K562 (cell line): ENCODE results near the gene VEGFB. TPM values are rescaled to one million over a fixed set of nuclear protein-coding genes. Genes with fewer than 3 reads are reported as not detected.

ENCODE experiments used
- BCLAF1 ChIP-seq, 2 experiments: fragments of 450-650 bp in 1 of 2; IDR thresholded peaks; 2 replicates each; pipeline ENCODE4 v1.6.1; 2011 to 2017; ENCODE audit warnings: low read depth in 2 of 2, antibody characterized with exemption in 1 of 2, borderline replicate concordance in 1 of 2, low read length in 1 of 2, mild to moderate bottlenecking in 1 of 2, mixed read lengths in 1 of 2; ENCODE audit not compliant: control insufficient read depth in 1 of 2
- CREBBP ChIP-seq: IDR thresholded peaks from one replicate; pipeline ENCODE4 v1.6.1; 2012; ENCODE audit warnings: low read depth, mild to moderate bottlenecking, control low read depth, inconsistent platforms, low read length
- DLX4 ChIP-seq: fragments of 250-450 bp; sonication (Bioruptor Pico); IDR thresholded peaks from 2 replicates; pipeline ENCODE4 v1.6.1; 2021; ENCODE audit warnings: mild to moderate bottlenecking
- GTF2A2 ChIP-seq: IDR thresholded peaks from 2 replicates; pipeline ENCODE4 v1.6.1; 2016; ENCODE audit warnings: mild to moderate bottlenecking, missing genetic modification characterization, missing compliant biosample characterization
- JUNB ChIP-seq: fragments of 450-650 bp; formaldehyde crosslinking; conservative IDR thresholded peaks from 2 replicates; pipeline ENCODE4 v1.4.0; 2020; ENCODE audit warnings: mild to moderate bottlenecking
- KDM4B ChIP-seq, 2 experiments: fragments of 450-650 bp in 1 of 2; sonication (generic) in 1 of 2; IDR thresholded peaks; 2 replicates each; pipeline ENCODE4 v1.6.1; 2016 to 2017; ENCODE audit warnings: borderline replicate concordance in 2 of 2, antibody characterized with exemption in 1 of 2, low read depth in 1 of 2, mild to moderate bottlenecking in 1 of 2
- PCBP1 ChIP-seq: fragments of 200-400 bp; formaldehyde crosslinking; IDR thresholded peaks from 2 replicates; pipeline ENCODE4 v1.6.1; 2018; ENCODE audit warnings: mild to moderate bottlenecking, low read depth, low read length; ENCODE audit not compliant: poor library complexity, severe bottlenecking
- RBFOX2 ChIP-seq: fragments of 200-400 bp; formaldehyde crosslinking; IDR thresholded peaks from 2 replicates; pipeline ENCODE4 v1.6.1; 2017; ENCODE audit warnings: low read depth, mild to moderate bottlenecking, low read length, moderate library complexity
- RNF2 ChIP-seq: sonication (generic); IDR thresholded peaks from 2 replicates; pipeline ENCODE4 v1.6.1; 2016
- SMARCE1 ChIP-seq: fragments of 450-650 bp; IDR thresholded peaks from 2 replicates; pipeline ENCODE4 v1.7.1; 2016; ENCODE audit warnings: mild to moderate bottlenecking
- TCF7 ChIP-seq: sonication (generic); IDR thresholded peaks from 2 replicates; pipeline ENCODE4 v1.6.1; 2016; ENCODE audit warnings: antibody characterized with exemption, borderline replicate concordance
- TCF7L2 ChIP-seq: fragments of 150-350 bp; IDR thresholded peaks from 2 replicates; pipeline ENCODE4 v1.6.1; 2016; ENCODE audit warnings: low read depth, mild to moderate bottlenecking, low read length, moderate library complexity
- XRCC4 ChIP-seq: IDR thresholded peaks from one replicate; pipeline ENCODE4 v1.6.1; 2011; ENCODE audit not compliant: insufficient read depth, insufficient read length; ENCODE audit errors: extremely low read depth
- ZBTB8A ChIP-seq: fragments of 450-650 bp; IDR thresholded peaks from 2 replicates; pipeline ENCODE4 v1.6.1; 2018; ENCODE audit warnings: mild to moderate bottlenecking, moderate library complexity; ENCODE audit not compliant: partially characterized antibody
- ZBTB9 ChIP-seq: fragments of 450-650 bp; formaldehyde crosslinking; IDR thresholded peaks from 2 replicates; pipeline ENCODE4 v1.4.0; 2020; ENCODE audit warnings: mild to moderate bottlenecking, moderate library complexity
- ZC3H11A ChIP-seq: IDR thresholded peaks from 2 replicates; pipeline ENCODE4 v1.6.1; 2012; ENCODE audit warnings: low read depth, low read length, improper control_type of control experiment
- ZC3H4 ChIP-seq: sonication (generic); formaldehyde crosslinking; IDR thresholded peaks from 2 replicates; pipeline ENCODE4 v1.9.0; 2021; ENCODE audit warnings: missing genetic modification reagents, borderline replicate concordance
- ZNF184 ChIP-seq: sonication (generic); formaldehyde crosslinking; IDR thresholded peaks from 2 replicates; pipeline ENCODE4 v1.5.0; 2020; ENCODE audit warnings: missing genetic modification reagents
- ZNF282 ChIP-seq: sonication (generic); formaldehyde crosslinking; IDR thresholded peaks from 2 replicates; pipeline ENCODE4 v1.8.1; 2023; ENCODE audit warnings: missing genetic modification reagents
- ZNF384 ChIP-seq: IDR thresholded peaks from 2 replicates; pipeline ENCODE4 v1.6.1; 2012; ENCODE audit warnings: low read depth, low read length, improper control_type of control experiment
- ZNF511 ChIP-seq: sonication (generic); formaldehyde crosslinking; IDR thresholded peaks from 2 replicates; pipeline ENCODE4 v1.8.0; 2022; ENCODE audit warnings: mild to moderate bottlenecking, missing genetic modification reagents
- ZNF589 ChIP-seq: fragments of 200-800 bp; sonication (Bioruptor generic); IDR thresholded peaks from 2 replicates; pipeline ENCODE4 v1.6.1; 2016; ENCODE audit warnings: low read depth, missing genetic modification characterization, missing compliant biosample characterization
- ZNF830 ChIP-seq: fragments of 250-450 bp; sonication (Bioruptor Pico); IDR thresholded peaks from 2 replicates; pipeline ENCODE4 v1.5.0; 2021; ENCODE audit warnings: mild to moderate bottlenecking
- polyA plus RNA-seq, 8 experiments: library from polyadenylated mRNA; depleted of rRNA in 4 of 8; stranded (reverse) in 5 of 8; unstranded in 3 of 8; fragments of >200 nt; fragmentation: Nextera tagmentation in 2 of 8; fragmentation: Illumina TruSeq in 1 of 8; extraction: Ambion mirVana in 2 of 8; extraction: Trizol in 1 of 8; gene quantifications; 2 replicates each; pipeline versions ENCODE4 v1.2.1 to v1.2.3, GENCODE V29; 2011 to 2014; ENCODE audit warnings: inconsistent platforms in 1 of 8, missing spikeins in 1 of 8
- total RNA-seq, 7 experiments: library from RNA; depleted of rRNA in 6 of 7; stranded (reverse); fragments of >200 nt in 6 of 7; fragmentation: Illumina TruSeq in 2 of 7; extraction: Trizol in 2 of 7; gene quantifications; 2 replicates each; pipeline versions ENCODE4 v1.2.1 to v1.2.3, GENCODE V29; 2011 to 2021; ENCODE audit warnings: low replicate concordance in 1 of 7

The VEGFB gene
- total and polyA plus RNA-seq, 9 of the 15 experiments (the other 6 are each of a cell fraction or from before 2014, with no cell fraction given): 11.0 to 83.4 (median 25.7) TPM

GRCh38 chr11:64246871-64247728, 12.7 kb downstream of the VEGFB start, which contains the start of gene PPP1R14B (continued):
- TF ChIP-seq JUNB (CRISPR knock-in tag) (no peak), ZBTB9 (CRISPR knock-in tag) (no peak), ZNF384 (no peak; the same call in 1 of the 2 replicates), RBFOX2 (peak; percentile 92), ZNF184 (CRISPR knock-in tag) (no peak), ZNF830 (CRISPR knock-in tag) (no peak), KDM4B (IDR thresholded peaks at IDR 0.05; ENCODE audit: borderline replicate concordance in 2 of 2, low read depth in 1 of 2) (peak in 1 of 2 experiments; percentile 57; a peak in 2 of 4 replicates), ZBTB8A (no peak), SMARCE1 (no peak), ZNF589 (0 out of 2 replicates have a peak, but pooled peaks have one; percentile 19), GTF2A2 (tag) (no peak), XRCC4 (no peak), ZNF282 (CRISPR knock-in tag) (peak; percentile 63; the same call in 1 of the 2 replicates), TCF7L2 (no peak), CREBBP (no peak), ZNF511 (CRISPR knock-in tag) (no peak; the same call in 1 of the 2 replicates), ZC3H11A (no peak), DLX4 (CRISPR knock-in tag) (no peak), BCLAF1 (IDR thresholded peaks at IDR 0.05; ENCODE audit: borderline replicate concordance in 1 of 2, control insufficient read depth in 1 of 2, low read depth in 2 of 2, low read length in 1 of 2) (peak in 1 of 2 experiments; percentile 76; a peak in 1 of 4 replicates), RNF2 (peak; percentile 27; the same call in 1 of the 2 replicates), TCF7 (0 out of 2 replicates have a peak, but pooled peaks have one; percentile 29), PCBP1 (no peak), ZC3H4 (CRISPR knock-in tag) (no peak)
